ENCODE measurements around the gene TNRC6C. TPM values are rescaled to one million over a fixed set of nuclear protein-coding genes. Genes with fewer than 3 reads are reported as not detected.

Gene TNRC6C, protein sequence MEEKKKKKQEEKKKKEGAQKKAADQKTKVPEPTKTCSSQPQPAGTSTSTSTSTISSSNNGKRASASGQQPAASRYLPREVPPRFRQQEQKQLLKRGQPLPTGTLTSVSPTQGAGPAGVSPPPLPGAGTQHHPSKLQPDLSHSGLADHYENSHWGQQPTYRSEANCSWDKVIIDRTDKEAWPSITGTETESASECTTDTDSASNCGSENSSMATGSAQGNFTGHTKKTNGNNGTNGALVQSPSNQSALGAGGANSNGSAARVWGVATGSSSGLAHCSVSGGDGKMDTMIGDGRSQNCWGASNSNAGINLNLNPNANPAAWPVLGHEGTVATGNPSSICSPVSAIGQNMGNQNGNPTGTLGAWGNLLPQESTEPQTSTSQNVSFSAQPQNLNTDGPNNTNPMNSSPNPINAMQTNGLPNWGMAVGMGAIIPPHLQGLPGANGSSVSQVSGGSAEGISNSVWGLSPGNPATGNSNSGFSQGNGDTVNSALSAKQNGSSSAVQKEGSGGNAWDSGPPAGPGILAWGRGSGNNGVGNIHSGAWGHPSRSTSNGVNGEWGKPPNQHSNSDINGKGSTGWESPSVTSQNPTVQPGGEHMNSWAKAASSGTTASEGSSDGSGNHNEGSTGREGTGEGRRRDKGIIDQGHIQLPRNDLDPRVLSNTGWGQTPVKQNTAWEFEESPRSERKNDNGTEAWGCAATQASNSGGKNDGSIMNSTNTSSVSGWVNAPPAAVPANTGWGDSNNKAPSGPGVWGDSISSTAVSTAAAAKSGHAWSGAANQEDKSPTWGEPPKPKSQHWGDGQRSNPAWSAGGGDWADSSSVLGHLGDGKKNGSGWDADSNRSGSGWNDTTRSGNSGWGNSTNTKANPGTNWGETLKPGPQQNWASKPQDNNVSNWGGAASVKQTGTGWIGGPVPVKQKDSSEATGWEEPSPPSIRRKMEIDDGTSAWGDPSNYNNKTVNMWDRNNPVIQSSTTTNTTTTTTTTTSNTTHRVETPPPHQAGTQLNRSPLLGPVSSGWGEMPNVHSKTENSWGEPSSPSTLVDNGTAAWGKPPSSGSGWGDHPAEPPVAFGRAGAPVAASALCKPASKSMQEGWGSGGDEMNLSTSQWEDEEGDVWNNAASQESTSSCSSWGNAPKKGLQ (N-terminal part only)
- total RNA-seq (10 to 100 TPM; 50.7 to 57.3 TPM), total RNA-seq (26.4 to 282 (median 131) reads per million in 172 experiments)
- 20.7 TPM for polyA plus RNA-seq (2013, experiment 1 of 2)
- 24.9 TPM for polyA plus RNA-seq (2013, experiment 2 of 2)

- intact Hi-C loops (cut with DNase I, micrococcal nuclease), result loop anchor here (1.0 to 5.0 kb wide), 12 partner anchors 54 to 676 kb away; no protein-coding TSS in a partner anchor
- POLR2A ChIA-PET, result interaction anchor here (0.5 to 3.8 kb wide), 127 partner anchors 8 to 1401 kb away, joined by 3 to 120 read pairs (median 5); partner anchors contain the start of genes MFSD11, SEC14L1, TMC6 and TMC8
- DNase-seq (peak; percentile 99 to 100 (median 100)), ATAC-seq (ENCODE audit: poor library complexity) (peak; percentile 85)
- Histone ChIP-seq H3K4me3 (ENCODE audit: low read length) (peak within 1 kb of the TSS; percentile 95), H3K36me3 (ENCODE audit: insufficient read depth, low read length) (no peaks in the 10 kb centered on the region), H3K4me1 (ENCODE audit: insufficient read depth, low read length) (peaks cover 36% of the 10 kb centered on the region), H3K9me3 (ENCODE audit: control insufficient read depth in 1 of 2, insufficient read depth in 1 of 2, low read length in 2 of 2) (no peaks in the 10 kb centered on the region), H3K27ac (ENCODE audit: low read depth in 1 of 2, low read length in 2 of 2) (peak within 1 kb of the TSS; percentile 44 to 76), H3K27me3 (ENCODE audit: control insufficient read depth in 1 of 2, insufficient read depth in 2 of 2, low read length in 2 of 2) (no peaks in the 10 kb centered on the region)
- peaks cover 44% of the 10 kb centered on the region for H3K4me1 Mint-ChIP-seq (ENCODE audit: low read depth)
- H3K4me3 Mint-ChIP-seq, result peak within 1 kb of the TSS; percentile 96
- TF ChIP-seq CTCF (IDR thresholded peaks at IDR 0.05), result no peak
- H3K36me3 Mint-ChIP-seq (ENCODE audit: low read depth), result peaks cover 26% of the 10 kb centered on the region
- peak within 1 kb of the TSS; percentile 94 for H3K27ac Mint-ChIP-seq
- CTCF ChIA-PET, result interaction anchor here (0.7 to 2.2 kb wide), 13 partner anchors 22 to 416 kb away, joined by 3 to 13 read pairs (median 4); no protein-coding TSS in a partner anchor
- H3K27me3 Mint-ChIP-seq, result no peaks in the 10 kb centered on the region
- no peaks in the 10 kb centered on the region for H3K9me3 Mint-ChIP-seq
These were observed at the start of gene TNRC6C for GRCh38 chr17:77957857-77958715. TSS of gene TNRC6C (plus strand) at chr17:77958703. CDS start at chr17:78004207, 45,504 bp downstream.

GRCh38 chr17:77909236-77909635 is 49.3 kb upstream of the TNRC6C start:
- POLR2A ChIA-PET, result no interaction called here
- no peaks in the 10 kb centered on the region for H3K36me3 ChIP-seq (ENCODE audit: insufficient read depth, low read length)
- Mint-ChIP-seq H3K27ac (no peak overlapping the region), H3K4me3 (no peak overlapping the region), H3K27me3 (peaks cover 1% of the 10 kb centered on the region), H3K36me3 (ENCODE audit: low read depth) (no peaks in the 10 kb centered on the region), H3K9me3 (no peaks in the 10 kb centered on the region), H3K4me1 (ENCODE audit: low read depth) (no peaks in the 10 kb centered on the region)
- H3K9me3 ChIP-seq (ENCODE audit: control insufficient read depth in 1 of 2, insufficient read depth in 1 of 2, low read length in 2 of 2), result no peaks in the 10 kb centered on the region
- H3K27me3 ChIP-seq (ENCODE audit: control insufficient read depth in 1 of 2, insufficient read depth in 2 of 2, low read length in 2 of 2), result peaks cover 0 to 2% of the 10 kb centered on the region in 2 experiments
- CTCF ChIA-PET, result no interaction called here
- H3K4me1 ChIP-seq (ENCODE audit: insufficient read depth, low read length), result no peaks in the 10 kb centered on the region
- ATAC-seq (ENCODE audit: poor library complexity) (no peak), DNase-seq (no peak)
- intact Hi-C loops (cut with DNase I, micrococcal nuclease), result no loop called here
- H3K4me3 ChIP-seq (ENCODE audit: low read length), result no peak overlapping the region
- no peak overlapping the region for H3K27ac ChIP-seq (ENCODE audit: low read depth in 1 of 2, low read length in 2 of 2)
- no peak for TF ChIP-seq CTCF (IDR thresholded peaks at IDR 0.05)

All from CD4-positive, alpha-beta T cell (primary cell).